HCT116 (cell line): ENCODE measurements around the gene LRRFIP1.

Experiments
- EZH2 ChIP-seq: fragments of 200-600 bp; sonication (generic); IDR thresholded peaks from 2 replicates; pipeline ENCODE4 v1.6.1; 2017; ENCODE audit warnings: antibody characterized with exemption, mixed run types
- ZNF274 ChIP-seq: fragments of 200-500 bp; sonication (Bioruptor generic); IDR thresholded peaks from 2 replicates; pipeline ENCODE4 v1.6.1; 2014; ENCODE audit warnings: mild to moderate bottlenecking, low read depth, low read length, inconsistent platforms
- TF ChIP-seq, protein P1 (sequence below), 3 experiments: fragments of 200-600 bp in 1 of 3; sonication (generic) in 1 of 3; IDR thresholded peaks in 2 of 3; conservative IDR thresholded peaks in 1 of 3; 2 replicates each; pipeline ENCODE4 v1.5.1; 2012 to 2017; ENCODE audit warnings: low read depth in 2 of 3, low read length in 2 of 3, antibody characterized with exemption in 1 of 3, borderline replicate concordance in 1 of 3, control low read depth in 1 of 3, mild to moderate bottlenecking in 1 of 3, mixed read lengths in 1 of 3, mixed run types in 1 of 3, moderate library complexity in 1 of 3; ENCODE audit not compliant: insufficient read depth in 1 of 3

DNA sequence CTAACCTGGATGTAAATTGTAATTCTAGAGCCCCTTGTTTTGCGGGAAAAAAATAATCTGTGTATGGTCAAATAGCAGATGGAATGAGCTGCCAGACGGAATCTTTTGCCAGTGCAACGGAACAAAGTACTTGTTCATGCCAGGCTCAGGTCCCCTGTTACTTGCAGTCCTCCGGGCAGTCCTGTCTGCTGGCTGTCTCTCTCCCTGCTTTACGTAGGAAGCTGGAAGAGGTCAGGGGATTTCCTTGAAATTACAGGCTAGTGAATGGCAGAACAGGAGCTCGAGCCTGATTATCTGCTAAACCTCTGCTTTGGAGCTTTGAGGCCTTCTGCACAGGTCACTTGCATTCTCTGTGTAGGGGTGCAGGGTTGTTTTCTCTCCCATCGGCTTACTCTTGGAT lies 54.8 kb downstream of the LRRFIP1 start:
- TF ChIP-seq, protein P1, sequence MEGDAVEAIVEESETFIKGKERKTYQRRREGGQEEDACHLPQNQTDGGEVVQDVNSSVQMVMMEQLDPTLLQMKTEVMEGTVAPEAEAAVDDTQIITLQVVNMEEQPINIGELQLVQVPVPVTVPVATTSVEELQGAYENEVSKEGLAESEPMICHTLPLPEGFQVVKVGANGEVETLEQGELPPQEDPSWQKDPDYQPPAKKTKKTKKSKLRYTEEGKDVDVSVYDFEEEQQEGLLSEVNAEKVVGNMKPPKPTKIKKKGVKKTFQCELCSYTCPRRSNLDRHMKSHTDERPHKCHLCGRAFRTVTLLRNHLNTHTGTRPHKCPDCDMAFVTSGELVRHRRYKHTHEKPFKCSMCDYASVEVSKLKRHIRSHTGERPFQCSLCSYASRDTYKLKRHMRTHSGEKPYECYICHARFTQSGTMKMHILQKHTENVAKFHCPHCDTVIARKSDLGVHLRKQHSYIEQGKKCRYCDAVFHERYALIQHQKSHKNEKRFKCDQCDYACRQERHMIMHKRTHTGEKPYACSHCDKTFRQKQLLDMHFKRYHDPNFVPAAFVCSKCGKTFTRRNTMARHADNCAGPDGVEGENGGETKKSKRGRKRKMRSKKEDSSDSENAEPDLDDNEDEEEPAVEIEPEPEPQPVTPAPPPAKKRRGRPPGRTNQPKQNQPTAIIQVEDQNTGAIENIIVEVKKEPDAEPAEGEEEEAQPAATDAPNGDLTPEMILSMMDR (IDR thresholded peaks at IDR 0.05 in 2 of 3, conservative IDR thresholded peaks at IDR 0.05 in 1 of 3; ENCODE audit: borderline replicate concordance in 1 of 3, insufficient read depth in 1 of 3, low read depth in 2 of 3, low read length in 2 of 3) = no peak
- TF ChIP-seq ZNF274 (no peak), EZH2 (no peak)
